ENCODE measurements around the gene STK16. TPM values are rescaled to one million over a fixed set of nuclear protein-coding genes. Genes with fewer than 3 reads are reported as not detected.

STK16 gene
- total and polyA plus RNA-seq, 2 of the 13 experiments (the other 11 are each of a cell fraction or from before 2014, with no cell fraction given): 28.0 to 50.9 TPM

DNA sequence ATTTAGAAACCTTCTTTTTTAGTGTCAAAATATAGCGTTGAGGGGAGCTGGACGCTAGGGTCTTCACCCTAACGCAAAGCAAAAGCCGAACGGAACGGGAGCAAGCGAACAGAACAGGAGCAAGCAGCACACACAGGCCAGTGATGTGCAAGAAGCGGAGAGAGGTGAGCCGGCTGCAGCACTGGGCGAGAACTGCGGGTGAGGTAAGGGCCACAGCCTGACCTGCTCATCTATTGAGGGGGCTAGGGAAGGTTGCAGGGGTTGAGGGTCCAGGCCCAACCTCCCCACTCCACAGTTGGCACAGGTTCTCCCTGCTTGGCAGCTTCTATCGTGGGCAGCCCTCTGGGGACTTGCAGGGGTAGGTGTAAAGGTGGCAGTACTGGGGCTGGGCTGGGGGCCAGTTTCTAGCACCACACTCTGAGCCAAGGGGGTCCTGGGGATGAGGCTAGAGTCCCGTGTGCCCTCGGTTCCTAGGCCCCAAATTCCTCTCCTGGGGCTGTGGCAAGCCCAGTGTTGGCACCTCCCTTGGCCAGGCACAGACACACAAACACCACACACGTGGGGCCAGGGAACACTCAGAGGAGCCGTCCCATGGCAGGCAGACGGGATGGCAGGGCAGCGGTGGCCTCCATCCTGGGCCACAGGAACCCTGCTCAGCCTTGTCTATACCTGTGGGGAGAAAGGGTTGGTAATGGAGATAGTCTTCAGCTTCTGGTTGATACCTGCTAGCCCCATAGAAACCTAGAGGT lies 25.3 kb upstream of the STK16 start:
- no peak overlapping the region for H3K27ac ChIP-seq (ENCODE audit: extremely low read length, insufficient read depth, low read length)
- H2AFZ ChIP-seq (ENCODE audit: low read length): no peak overlapping the region
- H3K36me3 ChIP-seq (replicated peaks in 1 of 2; ENCODE audit: control insufficient read depth in 1 of 2, insufficient read depth in 2 of 2, low read length in 2 of 2): peaks cover 38 to 63% of the 10 kb centered on the region in 2 experiments
- ChIA-PET CTCF (ENCODE audit: low intra/inter-chr PET ratio, low total read pairs) (no interaction called here), POLR2A (interaction anchor here (1.3 to 6.2 kb wide), 6 partner anchors 9 to 59 kb away, joined by 3 to 196 read pairs (median 61); partner anchors contain the start of genes ANKZF1, ATG9A, DNAJB2 and GLB1L)
- H3K79me2 ChIP-seq (ENCODE audit: insufficient read depth, low read length): peaks cover 11% of the 10 kb centered on the region
- FAIRE-seq: no peak
- DNase-seq (ENCODE audit: low spot score): no peak
- no peaks in the 10 kb centered on the region for H3K9me3 ChIP-seq (ENCODE audit: low read length)
- no peak overlapping the region for H3K4me3 ChIP-seq (replicated peaks in 1 of 3; ENCODE audit: insufficient read depth in 1 of 3, low read depth in 2 of 3, low read length in 3 of 3)
- intact Hi-C loops (cut with micrococcal nuclease; ENCODE audit: unreplicated experiment): loop anchor here (2.0 kb wide), 3 partner anchors 43 to 75 kb away; partner anchors contain the start of genes CNPPD1 and NHEJ1
- ATAC-seq: no peak
- H3K9ac ChIP-seq (ENCODE audit: insufficient read depth, low read depth, low read length): no peak overlapping the region
- in situ Hi-C loops (cut with HindIII; ENCODE audit: extremely low pct_ligation_motif_present, low pct_unique_long_range_greater_than_20kb): no loop called here
- H4K20me1 ChIP-seq (ENCODE audit: insufficient read depth, low read length): no peaks in the 10 kb centered on the region
- peaks cover 33% of the 10 kb centered on the region for H3K4me1 ChIP-seq (ENCODE audit: insufficient read depth, low read length)
- BruUV-seq (replicated peaks): no TSS peak
- H3K27me3 ChIP-seq (ENCODE audit: control insufficient read depth in 1 of 2, insufficient read depth in 2 of 2, low read length in 2 of 2): no peaks in the 10 kb centered on the region
- WGBS (ENCODE audit: low lambda C conversion rate): 98% methylated on average over 15 of the region's 18 CpGs
- TF ChIP-seq, protein P1, sequence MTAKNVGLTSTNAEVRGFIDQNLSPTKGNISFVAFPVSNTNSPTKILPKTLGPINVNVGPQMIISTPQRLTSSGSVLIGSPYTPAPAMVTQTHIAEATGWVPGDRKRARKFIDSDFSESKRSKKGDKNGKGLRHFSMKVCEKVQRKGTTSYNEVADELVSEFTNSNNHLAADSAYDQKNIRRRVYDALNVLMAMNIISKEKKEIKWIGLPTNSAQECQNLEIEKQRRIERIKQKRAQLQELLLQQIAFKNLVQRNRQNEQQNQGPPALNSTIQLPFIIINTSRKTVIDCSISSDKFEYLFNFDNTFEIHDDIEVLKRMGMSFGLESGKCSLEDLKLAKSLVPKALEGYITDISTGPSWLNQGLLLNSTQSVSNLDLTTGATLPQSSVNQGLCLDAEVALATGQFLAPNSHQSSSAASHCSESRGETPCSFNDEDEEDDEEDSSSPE (CRISPR knock-in tag; IDR thresholded peaks at IDR 0.05): no peak
- TF ChIP-seq SPEN (CRISPR knock-in tag; IDR thresholded peaks at IDR 0.05; ENCODE audit: low read depth) (no peak), ZNF138 (CRISPR knock-in tag; IDR thresholded peaks at IDR 0.05; ENCODE audit: low read depth) (no peak), NFIB (CRISPR knock-in tag; IDR thresholded peaks at IDR 0.05; ENCODE audit: borderline replicate concordance) (0 out of 2 replicates have a peak, but pooled peaks have one; percentile 49)
- TF ChIP-seq, protein P2, sequence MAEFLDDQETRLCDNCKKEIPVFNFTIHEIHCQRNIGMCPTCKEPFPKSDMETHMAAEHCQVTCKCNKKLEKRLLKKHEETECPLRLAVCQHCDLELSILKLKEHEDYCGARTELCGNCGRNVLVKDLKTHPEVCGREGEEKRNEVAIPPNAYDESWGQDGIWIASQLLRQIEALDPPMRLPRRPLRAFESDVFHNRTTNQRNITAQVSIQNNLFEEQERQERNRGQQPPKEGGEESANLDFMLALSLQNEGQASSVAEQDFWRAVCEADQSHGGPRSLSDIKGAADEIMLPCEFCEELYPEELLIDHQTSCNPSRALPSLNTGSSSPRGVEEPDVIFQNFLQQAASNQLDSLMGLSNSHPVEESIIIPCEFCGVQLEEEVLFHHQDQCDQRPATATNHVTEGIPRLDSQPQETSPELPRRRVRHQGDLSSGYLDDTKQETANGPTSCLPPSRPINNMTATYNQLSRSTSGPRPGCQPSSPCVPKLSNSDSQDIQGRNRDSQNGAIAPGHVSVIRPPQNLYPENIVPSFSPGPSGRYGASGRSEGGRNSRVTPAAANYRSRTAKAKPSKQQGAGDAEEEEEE (CRISPR knock-in tag; IDR thresholded peaks at IDR 0.05; ENCODE audit: borderline replicate concordance): no peak
- TF ChIP-seq, protein P3, sequence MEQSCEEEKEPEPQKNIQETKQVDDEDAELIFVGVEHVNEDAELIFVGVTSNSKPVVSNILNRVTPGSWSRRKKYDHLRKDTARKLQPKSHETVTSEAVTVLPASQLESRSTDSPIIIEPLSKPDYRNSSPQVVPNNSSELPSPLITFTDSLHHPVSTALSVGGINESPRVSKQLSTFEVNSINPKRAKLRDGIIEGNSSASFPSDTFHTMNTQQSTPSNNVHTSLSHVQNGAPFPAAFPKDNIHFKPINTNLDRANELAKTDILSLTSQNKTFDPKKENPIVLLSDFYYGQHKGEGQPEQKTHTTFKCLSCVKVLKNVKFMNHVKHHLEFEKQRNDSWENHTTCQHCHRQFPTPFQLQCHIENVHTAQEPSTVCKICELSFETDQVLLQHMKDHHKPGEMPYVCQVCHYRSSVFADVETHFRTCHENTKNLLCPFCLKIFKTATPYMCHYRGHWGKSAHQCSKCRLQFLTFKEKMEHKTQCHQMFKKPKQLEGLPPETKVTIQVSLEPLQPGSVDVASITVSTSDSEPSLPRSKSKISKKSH (CRISPR knock-in tag; IDR thresholded peaks at IDR 0.05; ENCODE audit: borderline replicate concordance): 0 out of 2 replicates have a peak, but pooled peaks have one; percentile 15
- H3K4me2 ChIP-seq (ENCODE audit: low read depth, low read length): no peak overlapping the region
